H9 (cell line): ENCODE results near the gene PLCB1. TPM values are rescaled to one million over a fixed set of nuclear protein-coding genes. Genes with fewer than 3 reads are reported as not detected.
"Not testable (repeated sequence)": the region's sequence is repeated elsewhere in the genome, so short reads cannot be mapped to it uniquely, and the experiment has no call there.

Source experiments
- DNase-seq: peaks from one replicate; pipeline ENCODE4 v3.0.0-alpha.2; 2017
- H2AFZ ChIP-seq: one replicate; pipeline ENCODE4 v1.6.1; 2013; ENCODE audit warnings: mild to moderate bottlenecking, low read length, control low read depth, moderate library complexity
- H2AK5ac ChIP-seq: 2 replicates; pipeline ENCODE4 v1.6.1; 2013; ENCODE audit warnings: low read length, control low read depth, mixed read lengths; ENCODE audit not compliant: insufficient read length
- H2BK120ac ChIP-seq: one replicate; pipeline ENCODE4 v1.6.1; 2013; ENCODE audit warnings: low read depth, mild to moderate bottlenecking, low read length, control low read depth, inconsistent platforms; ENCODE audit not compliant: poor library complexity, severe bottlenecking
- H2BK12ac ChIP-seq: 2 replicates; pipeline ENCODE4 v1.6.1; 2013; ENCODE audit warnings: low read length, control low read depth, mixed read lengths, low read depth; ENCODE audit not compliant: insufficient read length
- H2BK15ac ChIP-seq: 2 replicates; pipeline ENCODE4 v1.6.1; 2013; ENCODE audit warnings: low read depth, low read length, control low read depth
- H2BK20ac ChIP-seq: one replicate; pipeline ENCODE4 v1.6.1; 2013; ENCODE audit warnings: low read depth, mild to moderate bottlenecking, low read length, control low read depth, inconsistent platforms; ENCODE audit not compliant: poor library complexity, severe bottlenecking
- H2BK5ac ChIP-seq: 2 replicates; pipeline ENCODE4 v1.6.1; 2013; ENCODE audit warnings: low read length, control low read depth, mixed read lengths; ENCODE audit not compliant: insufficient read length
- H3K14ac ChIP-seq: 2 replicates; pipeline ENCODE4 v1.6.1; 2013; ENCODE audit warnings: low read length, control low read depth; ENCODE audit not compliant: insufficient read depth
- H3K18ac ChIP-seq: 2 replicates; pipeline ENCODE4 v1.6.1; 2013; ENCODE audit warnings: low read depth, mild to moderate bottlenecking, mixed read lengths, low read length, control low read depth; ENCODE audit not compliant: insufficient read length
- H3K23ac ChIP-seq: 2 replicates; pipeline ENCODE4 v1.6.1; 2013; ENCODE audit warnings: low read length, control low read depth, mixed read lengths, low read depth; ENCODE audit not compliant: insufficient read length
- H3K23me2 ChIP-seq: 2 replicates; pipeline ENCODE4 v1.6.1; 2013; ENCODE audit warnings: low read depth, mild to moderate bottlenecking, mixed read lengths, low read length, control low read depth; ENCODE audit not compliant: insufficient read length, poor library complexity, severe bottlenecking
- H3K27ac ChIP-seq: 2 replicates; pipeline ENCODE4 v1.5.1; 2013; ENCODE audit warnings: low read length, control low read depth, mixed read lengths, low read depth; ENCODE audit not compliant: insufficient read length
- H3K27me3 ChIP-seq: 2 replicates; pipeline ENCODE4 v1.6.1; 2013; ENCODE audit warnings: low read length, control low read depth, inconsistent platforms; ENCODE audit not compliant: insufficient read depth
- H3K4ac ChIP-seq: 2 replicates; pipeline ENCODE4 v1.6.1; 2013; ENCODE audit warnings: low read depth, mild to moderate bottlenecking, control low read depth, inconsistent platforms, low read length, moderate library complexity
- H3K4me1 ChIP-seq: 2 replicates; pipeline ENCODE4 v1.6.1; 2013; ENCODE audit warnings: low read length, control low read depth, inconsistent platforms; ENCODE audit not compliant: insufficient read depth
- H3K4me2 ChIP-seq: 2 replicates; pipeline ENCODE4 v1.6.1; 2013; ENCODE audit warnings: low read length, control low read depth, mixed read lengths; ENCODE audit not compliant: insufficient read length, insufficient read depth
- H3K56ac ChIP-seq: 2 replicates; pipeline ENCODE4 v1.6.1; 2013; ENCODE audit warnings: low read depth, mild to moderate bottlenecking, mixed read lengths, low read length, control low read depth; ENCODE audit not compliant: insufficient read length
- H3K79me1 ChIP-seq: 2 replicates; pipeline ENCODE4 v1.6.1; 2013; ENCODE audit warnings: low read depth, mild to moderate bottlenecking, moderate library complexity, low read length, control low read depth, inconsistent platforms; ENCODE audit not compliant: insufficient read depth, poor library complexity, severe bottlenecking
- H3K79me2 ChIP-seq: 2 replicates; pipeline ENCODE4 v1.6.1; 2013; ENCODE audit warnings: low read length, control low read depth, inconsistent platforms; ENCODE audit not compliant: insufficient read depth
- H3K9ac ChIP-seq: 2 replicates; pipeline ENCODE4 v1.6.1; 2013; ENCODE audit warnings: low read length, control low read depth, mixed read lengths; ENCODE audit not compliant: insufficient read length; ENCODE audit errors: extremely low read depth
- H3K9me3 ChIP-seq: one replicate; pipeline ENCODE4 v1.6.1; 2013; ENCODE audit warnings: low read depth, low read length, inconsistent platforms; ENCODE audit not compliant: control insufficient read depth
- H3T11ph ChIP-seq: one replicate; pipeline ENCODE4 v1.6.1; 2013; ENCODE audit warnings: mild to moderate bottlenecking, low read length, control low read depth, inconsistent platforms
- H4K20me1 ChIP-seq: one replicate; pipeline ENCODE4 v1.6.1; 2013; ENCODE audit not compliant: control insufficient read depth, insufficient read length, insufficient read depth
- H4K5ac ChIP-seq: 2 replicates; pipeline ENCODE4 v1.6.1; 2013; ENCODE audit warnings: low read depth, mild to moderate bottlenecking, mixed read lengths, low read length, control low read depth; ENCODE audit not compliant: insufficient read length
- H4K8ac ChIP-seq: replicated peaks from 2 replicates; pipeline ENCODE4 v1.6.1; 2013; ENCODE audit warnings: low read length, control low read depth, mixed read lengths, low read depth; ENCODE audit not compliant: insufficient read length
- H4K91ac ChIP-seq: 2 replicates; pipeline ENCODE4 v1.6.1; 2013; ENCODE audit warnings: low read depth, mild to moderate bottlenecking, moderate library complexity, mixed read lengths, low read length, control low read depth; ENCODE audit not compliant: insufficient read length
- H3K27ac Mint-ChIP-seq, 3 experiments: 2 replicates in 2 of 3; 3 replicates in 1 of 3; pipeline ENCODE4 v1.8.0; 2020 to 2021; ENCODE audit warnings: mixed read lengths in 3 of 3, mild to moderate bottlenecking in 1 of 3, moderate library complexity in 1 of 3
- H3K27me3 Mint-ChIP-seq: 2 replicates; pipeline ENCODE4 v1.8.0; 2021; ENCODE audit warnings: low read depth, mild to moderate bottlenecking, moderate library complexity, mixed read lengths
- H3K36me3 Mint-ChIP-seq, 3 experiments: 2 replicates in 2 of 3; 3 replicates in 1 of 3; pipeline ENCODE4 v1.8.0; 2020 to 2021; ENCODE audit warnings: low read depth in 3 of 3, mixed read lengths in 3 of 3; ENCODE audit not compliant: insufficient read depth in 1 of 3
- H3K4me1 Mint-ChIP-seq, 2 experiments: 2 replicates each; pipeline ENCODE4 v1.8.0; 2020; ENCODE audit warnings: mixed read lengths in 2 of 2
- H3K4me3 Mint-ChIP-seq, 2 experiments: 2 replicates in 1 of 2; 3 replicates in 1 of 2; pipeline ENCODE4 v1.8.0; 2020 to 2021; ENCODE audit warnings: mild to moderate bottlenecking in 2 of 2, mixed read lengths in 2 of 2, moderate library complexity in 1 of 2
- H3K9me3 Mint-ChIP-seq, 2 experiments: 2 replicates in 1 of 2; 3 replicates in 1 of 2; pipeline ENCODE4 v1.8.0; 2020; ENCODE audit warnings: mild to moderate bottlenecking in 2 of 2, mixed read lengths in 2 of 2, moderate library complexity in 1 of 2
- CTCF ChIP-seq: fragments of 200-600 bp; sonication (generic); conservative IDR thresholded peaks from 3 replicates; pipeline ENCODE4 v1.8.0; 2021; ENCODE audit warnings: antibody characterized with exemption, mild to moderate bottlenecking
- WGBS: extraction: QIAGEN DNeasy Blood & Tissue Kit; methylation state at CpG from one replicate; pipeline ENCODE4 v1.1.7; 2013; ENCODE audit warnings: missing lambda C conversion rate, low lambda C conversion rate, mixed read lengths; ENCODE audit not compliant: insufficient read length; ENCODE audit errors: extremely low coverage; 5-methylcytosine and 5-hydroxymethylcytosine counted together
- total RNA-seq: library from RNA; stranded (reverse); gene quantifications from 2 replicates; pipeline ENCODE4 v1.2.1, GENCODE V29; 2021

The PLCB1 gene
- total RNA-seq, 1 experiment from 2014 or later = 11.5 TPM

- Histone ChIP-seq H3K27me3 (no peaks in the 10 kb centered on the region), H3K14ac (no peak overlapping the region), H3T11ph (no peak overlapping the region), H4K20me1 (no peaks in the 10 kb centered on the region), H2BK20ac (no peak overlapping the region), H3K18ac (no peak overlapping the region), H4K91ac (no peak overlapping the region), H3K9me3 (peaks cover 7% of the 10 kb centered on the region), H3K4me2 (no peak overlapping the region), H2BK5ac (no peak overlapping the region), H3K9ac (no peak overlapping the region), H3K23ac (no peak overlapping the region), H3K4ac (no peak overlapping the region), H4K5ac (no peak overlapping the region), H3K23me2 (no peaks in the 10 kb centered on the region), H2BK12ac (no peak overlapping the region), H4K8ac (no peak overlapping the region), H2AFZ (no peak overlapping the region), H3K56ac (no peak overlapping the region), H3K79me2 (no peaks in the 10 kb centered on the region), H2BK15ac (no peak overlapping the region), H3K79me1 (no peaks in the 10 kb centered on the region), H3K4me1 (no peaks in the 10 kb centered on the region), H3K27ac (no peak overlapping the region), H2BK120ac (no peak overlapping the region), H2AK5ac (no peak overlapping the region)
- TF ChIP-seq CTCF = no peak
- no CpG with 5 or more reads among the region's 2 CpGs for WGBS
- Mint-ChIP-seq H3K4me1 (no peaks in the 10 kb centered on the region), H3K9me3 (peaks cover 21 to 24% of the 10 kb centered on the region in 2 experiments), H3K36me3 (peaks cover 4 to 18% (median 14%) of the 10 kb centered on the region in 3 experiments), H3K27ac (no peak overlapping the region), H3K27me3 (peaks cover 6% of the 10 kb centered on the region; the same call in 1 of the 2 replicates), H3K4me3 (no peak overlapping the region)
- DNase-seq = no peak
Measured at GRCh38 chr20:8104252-8104651, 27.8 kb upstream of the PLCB1 start.

- not testable (repeated sequence) for H3K56ac ChIP-seq, H2AK5ac ChIP-seq, H3K4me1 ChIP-seq, H3K4me2 ChIP-seq, H3T11ph ChIP-seq, H4K8ac ChIP-seq, H2BK120ac ChIP-seq, H2BK12ac ChIP-seq, H2BK15ac ChIP-seq, H3K27ac ChIP-seq, H3K18ac ChIP-seq, H3K23me2 ChIP-seq, H3K4me1 Mint-ChIP-seq, H2BK20ac ChIP-seq, H3K14ac ChIP-seq, H3K9me3 ChIP-seq, H2AFZ ChIP-seq, DNase-seq, H3K4ac ChIP-seq, H3K27me3 Mint-ChIP-seq, H3K79me1 ChIP-seq, H4K20me1 ChIP-seq, H4K91ac ChIP-seq, H2BK5ac ChIP-seq, H3K27me3 ChIP-seq, H3K9me3 Mint-ChIP-seq, H3K23ac ChIP-seq, H3K79me2 ChIP-seq, H4K5ac ChIP-seq
- no CpG with 5 or more reads among the region's 21 CpGs for WGBS
- Mint-ChIP-seq H3K36me3 (peaks cover 0 to 11% (median 3%) of the 10 kb centered on the region in 3 experiments; a peak in 4 of 7 replicates), H3K27ac (0 out of 7 replicates have a peak overlapping the region, but pooled peaks of 1 of the 3 experiments have one; percentile 91), H3K4me3 (peak overlapping the region; percentile 45 to 62)
- peak overlapping the region; percentile 23 for H3K9ac ChIP-seq
Measured at GRCh38 chr20:8114612-8115011, 17.5 kb upstream of the PLCB1 start.
